A673 (cell line): ENCODE measurements around the gene LMCD1.

Experiments
- CTCF ChIP-seq: fragments of 300-800, 200-600 bp; sonication (generic); conservative IDR thresholded peaks from 2 replicates; pipeline ENCODE4 v1.5.1; 2017; ENCODE audit warnings: low read depth, mild to moderate bottlenecking, antibody characterized with exemption, low read length, moderate library complexity, mixed read lengths
- EZH2 ChIP-seq: fragments of 200-600 bp; sonication (generic); IDR thresholded peaks from 2 replicates; pipeline ENCODE4 v1.6.1; 2017; ENCODE audit warnings: borderline replicate concordance, low read depth, mild to moderate bottlenecking, mixed read lengths, antibody characterized with exemption, low read length; ENCODE audit not compliant: poor library complexity, severe bottlenecking

GRCh38 chr3:8532251-8532871 is 30.7 kb downstream of the LMCD1 start:
- TF ChIP-seq CTCF (no peak), EZH2 (no peak)
